Measurements from ENCODE around the gene TEKT3. TPM values are rescaled to one million over a fixed set of nuclear protein-coding genes. Genes with fewer than 3 reads are reported as not detected.

The TEKT3 gene
- total RNA-seq, 2 donors from 2014 or later, result 0.69 TPM; not detected in 1

DNA sequence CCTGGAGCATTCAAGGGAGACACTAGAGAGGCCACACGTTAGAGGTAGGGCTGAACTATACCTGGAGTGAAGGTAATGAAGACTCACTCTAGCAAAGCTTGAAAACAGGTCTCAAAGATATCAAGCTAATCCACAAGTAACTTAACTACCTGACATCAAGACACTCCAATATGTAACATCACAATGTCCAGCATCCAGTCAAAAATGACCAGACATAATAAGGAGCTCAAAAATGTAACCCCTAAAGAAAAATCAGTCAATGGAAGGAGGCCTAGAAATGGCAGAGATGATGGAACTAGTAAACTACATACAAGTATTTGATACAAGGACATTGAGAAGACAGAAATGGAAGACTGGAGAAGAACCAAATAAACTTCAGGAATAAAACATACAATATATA lies 6.0 kb downstream of the TEKT3 start:
- H3K27ac Mint-ChIP-seq, result no peak overlapping the region
- peaks cover 49% of the 10 kb centered on the region for H3K27me3 Mint-ChIP-seq
- no peaks in the 10 kb centered on the region for H3K4me1 Mint-ChIP-seq
- no peaks in the 10 kb centered on the region for H3K36me3 Mint-ChIP-seq (ENCODE audit: low read depth)
- peaks cover 11% of the 10 kb centered on the region for H3K9me3 Mint-ChIP-seq
- no peak overlapping the region for H3K4me3 Mint-ChIP-seq
- no peak for ATAC-seq (replicated peaks)

DNA sequence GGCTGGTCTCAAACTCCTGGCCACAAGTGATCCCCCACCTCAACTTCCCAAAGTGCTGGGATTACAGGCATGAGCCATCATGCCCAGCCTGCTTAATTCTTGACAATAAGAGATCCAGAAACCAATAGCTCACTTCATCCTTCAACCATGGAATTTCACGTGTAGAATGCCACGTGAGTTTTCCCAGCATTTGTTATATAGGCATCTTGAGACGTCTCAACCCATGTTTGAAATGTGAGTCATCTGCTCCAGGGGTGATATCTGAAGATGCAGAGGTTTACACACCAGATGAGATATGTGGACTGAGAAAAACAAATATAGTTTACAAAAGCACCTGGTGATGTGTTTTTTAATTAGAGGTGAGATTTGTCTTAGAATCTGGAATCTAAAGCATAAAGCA lies 7.1 kb downstream of the TEKT3 start:
- Mint-ChIP-seq H3K36me3 (ENCODE audit: low read depth) (no peaks in the 10 kb centered on the region), H3K27me3 (peaks cover 42% of the 10 kb centered on the region), H3K9me3 (peaks cover 11% of the 10 kb centered on the region), H3K4me1 (no peaks in the 10 kb centered on the region), H3K4me3 (no peak overlapping the region), H3K27ac (no peak overlapping the region)
- ATAC-seq (replicated peaks), result no peak

DNA sequence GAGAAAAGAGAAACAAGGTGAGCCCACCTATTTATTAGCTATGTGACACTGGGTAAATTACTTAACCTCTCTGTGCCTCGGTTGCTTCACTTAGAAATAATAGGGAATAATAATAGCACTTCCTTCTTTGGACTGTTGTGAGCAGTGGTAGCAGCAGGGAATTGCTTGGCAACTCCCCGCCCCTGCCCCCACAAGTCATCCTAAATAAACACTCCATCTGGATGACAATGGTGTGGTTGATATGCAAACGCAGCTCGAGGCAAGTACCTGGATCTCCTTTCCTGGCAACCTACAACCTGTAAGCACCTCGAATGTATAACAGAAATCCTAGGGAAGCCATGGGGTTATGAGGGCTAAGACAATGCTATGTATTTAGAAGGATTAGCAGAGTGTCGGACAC lies 9.1 kb downstream of the TEKT3 start:
- Mint-ChIP-seq H3K4me3 (no peak overlapping the region), H3K27ac (no peak overlapping the region), H3K9me3 (peaks cover 11% of the 10 kb centered on the region), H3K4me1 (no peaks in the 10 kb centered on the region), H3K27me3 (peaks cover 42% of the 10 kb centered on the region), H3K36me3 (ENCODE audit: low read depth) (no peaks in the 10 kb centered on the region)
- ATAC-seq (replicated peaks), result no peak

DNA sequence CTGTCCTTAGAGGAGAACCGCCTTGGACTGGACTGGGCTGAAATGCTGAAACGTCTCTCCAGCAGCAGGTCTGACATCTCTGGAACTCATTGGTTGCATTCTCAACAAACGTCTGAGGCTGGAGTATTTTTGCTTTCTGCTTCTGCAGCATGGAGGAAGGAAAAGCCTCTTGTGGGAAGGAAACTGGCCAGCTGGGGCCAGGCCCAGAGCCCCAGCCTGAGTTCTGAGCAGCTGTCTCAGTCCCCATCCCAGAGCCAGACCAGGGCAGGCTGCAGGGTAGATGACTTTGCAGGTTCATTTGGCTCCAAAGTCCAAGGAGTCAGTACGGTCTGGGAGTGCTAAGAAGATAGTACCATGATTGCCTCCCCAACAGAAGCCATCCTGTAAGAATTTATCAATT lies 18.3 kb downstream of the TEKT3 start:
- no peaks in the 10 kb centered on the region for H3K36me3 Mint-ChIP-seq (ENCODE audit: low read depth)
- peaks cover 4% of the 10 kb centered on the region for H3K9me3 Mint-ChIP-seq
- ATAC-seq (replicated peaks), result no peak
- peaks cover 27% of the 10 kb centered on the region for H3K27me3 Mint-ChIP-seq
- H3K4me3 Mint-ChIP-seq, result no peak overlapping the region
- H3K27ac Mint-ChIP-seq, result no peak overlapping the region
- no peaks in the 10 kb centered on the region for H3K4me1 Mint-ChIP-seq

DNA sequence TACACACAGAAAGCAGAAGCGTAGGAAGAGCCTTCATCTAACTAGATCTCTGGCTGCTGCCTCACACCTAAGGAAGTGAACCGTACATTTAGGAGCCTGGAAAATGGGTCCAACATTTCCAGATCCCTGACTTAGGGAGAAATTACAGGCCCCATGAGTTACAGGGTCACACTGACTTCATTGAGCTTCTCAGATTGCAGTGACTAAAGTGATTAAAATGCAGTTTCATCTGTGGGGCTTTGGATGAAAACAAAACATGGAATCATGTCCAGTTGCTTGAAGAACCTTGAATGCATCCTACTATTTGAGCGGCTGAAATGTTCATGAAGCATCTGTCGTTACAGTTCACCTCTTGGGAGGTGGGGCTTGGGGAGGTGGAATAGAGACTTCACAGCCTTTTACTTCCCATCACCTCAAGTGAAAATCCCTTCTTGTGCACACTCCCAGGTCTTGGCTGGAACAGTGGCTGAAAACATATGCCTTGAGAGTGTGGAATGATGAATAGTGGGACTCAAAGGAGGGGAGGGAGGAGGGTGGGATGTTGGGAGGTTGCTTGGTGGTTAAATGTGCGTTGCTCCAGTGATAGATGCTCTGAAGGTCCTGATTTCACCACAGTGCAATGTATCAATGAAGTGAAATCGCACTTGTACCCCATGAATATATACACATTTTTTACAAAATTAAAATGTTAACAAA lies 19.7 kb downstream of the TEKT3 start:
- Mint-ChIP-seq H3K9me3 (peaks cover 4% of the 10 kb centered on the region), H3K36me3 (ENCODE audit: low read depth) (no peaks in the 10 kb centered on the region), H3K4me3 (no peak overlapping the region), H3K27me3 (peaks cover 32% of the 10 kb centered on the region), H3K4me1 (no peaks in the 10 kb centered on the region), H3K27ac (no peak overlapping the region)
- ATAC-seq (replicated peaks), result no peak

DNA sequence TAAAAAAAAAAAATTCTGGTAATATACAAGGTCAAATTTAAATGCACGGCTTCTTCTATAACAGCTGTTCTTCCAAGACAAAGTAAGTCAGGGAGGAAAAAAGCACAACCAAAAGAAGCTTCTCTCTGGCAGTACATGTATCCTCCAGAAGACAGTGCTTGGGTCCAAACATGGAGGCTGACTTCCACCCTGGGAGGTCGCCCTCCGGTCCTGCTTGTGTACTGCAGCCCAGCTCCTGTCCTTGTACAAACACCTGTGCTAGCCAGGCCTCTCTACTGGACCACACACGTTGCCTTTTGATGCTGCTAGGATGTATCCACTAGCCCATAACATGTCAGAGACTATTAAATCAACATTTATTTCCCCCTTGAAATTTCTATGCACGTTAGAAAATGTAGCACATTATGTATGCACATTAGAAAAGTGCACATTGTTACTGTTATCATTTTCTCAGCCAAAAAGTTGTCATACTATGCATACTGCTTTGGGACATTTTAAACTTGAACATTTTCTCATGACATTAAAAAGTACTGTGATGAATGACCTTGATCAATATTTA lies 21.9 kb downstream of the TEKT3 start:
- ATAC-seq (replicated peaks), result no peak
- H3K27ac Mint-ChIP-seq, result no peak overlapping the region
- no peak overlapping the region for H3K4me3 Mint-ChIP-seq
- no peaks in the 10 kb centered on the region for H3K9me3 Mint-ChIP-seq
- no peaks in the 10 kb centered on the region for H3K36me3 Mint-ChIP-seq (ENCODE audit: low read depth)
- H3K27me3 Mint-ChIP-seq, result peaks cover 25% of the 10 kb centered on the region
- H3K4me1 Mint-ChIP-seq, result no peaks in the 10 kb centered on the region

DNA sequence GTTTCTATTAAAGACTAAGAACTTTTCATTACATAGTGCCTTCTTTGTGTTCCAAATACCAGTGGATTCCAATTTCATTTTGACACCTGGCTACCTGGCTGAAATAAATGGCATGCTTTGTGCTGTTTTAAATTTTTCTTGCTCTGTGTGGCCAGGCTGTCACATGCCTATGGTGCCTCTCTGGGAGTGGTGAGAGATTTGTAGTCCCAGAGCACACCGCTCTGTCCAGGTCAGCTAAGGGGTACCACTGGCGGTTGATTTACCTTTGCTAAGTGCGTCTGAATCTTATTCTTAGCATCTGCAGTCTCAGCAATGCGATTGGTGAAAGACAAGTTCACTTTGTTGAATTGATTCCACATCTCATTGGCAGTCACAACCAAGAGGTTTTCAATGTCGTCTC lies 29.4 kb downstream of the TEKT3 start:
- H3K9me3 Mint-ChIP-seq, result no peaks in the 10 kb centered on the region
- H3K27me3 Mint-ChIP-seq, result peaks cover 15% of the 10 kb centered on the region
- no peak overlapping the region for H3K4me3 Mint-ChIP-seq
- no peaks in the 10 kb centered on the region for H3K36me3 Mint-ChIP-seq (ENCODE audit: low read depth)
- H3K27ac Mint-ChIP-seq, result no peak overlapping the region
- no peak for ATAC-seq (replicated peaks)
- no peaks in the 10 kb centered on the region for H3K4me1 Mint-ChIP-seq

DNA sequence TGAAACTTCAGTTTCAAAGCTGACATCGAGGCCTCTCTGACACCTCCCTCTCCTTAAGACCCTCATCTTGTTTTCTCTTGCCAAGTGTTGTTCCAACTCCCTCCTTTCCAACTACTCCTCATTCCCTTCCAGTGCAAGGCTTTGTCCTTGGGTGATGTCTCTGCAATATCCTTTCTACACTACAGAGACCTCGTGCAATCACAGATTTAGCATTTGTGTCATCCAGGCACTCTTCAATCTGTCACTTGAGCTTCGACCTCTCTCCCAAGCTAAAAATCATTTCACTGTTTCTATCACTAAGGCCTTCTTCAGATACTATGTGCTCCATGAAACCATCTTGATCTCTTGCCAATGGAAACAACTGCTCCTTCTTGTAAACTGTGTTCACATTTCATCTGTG lies 31.6 kb downstream of the TEKT3 start:
- Mint-ChIP-seq H3K4me1 (no peaks in the 10 kb centered on the region), H3K27ac (no peak overlapping the region)

DNA sequence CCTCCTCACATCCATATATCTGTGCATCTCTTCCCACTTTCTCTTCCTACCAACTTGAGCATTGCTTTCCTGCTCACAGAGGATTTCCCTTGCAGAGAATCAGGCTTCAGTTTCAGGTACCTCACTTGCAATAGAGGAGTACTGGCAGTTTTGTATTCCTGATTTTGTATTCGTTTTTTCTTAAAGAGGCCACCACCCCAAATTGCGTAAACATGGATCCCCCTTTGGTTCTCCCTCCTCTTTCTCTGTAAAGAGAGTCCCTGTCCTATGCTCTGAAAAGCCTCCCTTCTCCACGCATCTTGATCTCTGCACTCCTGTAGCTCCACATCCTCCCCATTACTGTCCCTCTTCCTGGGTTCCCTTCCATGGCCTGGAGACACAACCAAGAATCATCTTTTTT lies 32.2 kb downstream of the TEKT3 start:
- no peak for ATAC-seq (replicated peaks)
- Mint-ChIP-seq H3K9me3 (no peaks in the 10 kb centered on the region), H3K27me3 (peaks cover 1% of the 10 kb centered on the region), H3K27ac (no peak overlapping the region), H3K4me3 (no peak overlapping the region), H3K36me3 (ENCODE audit: low read depth) (no peaks in the 10 kb centered on the region), H3K4me1 (no peaks in the 10 kb centered on the region)

More for the DNA sequence above, 31.6 kb downstream of the TEKT3 start:
- Mint-ChIP-seq H3K9me3 (no peaks in the 10 kb centered on the region), H3K36me3 (ENCODE audit: low read depth) (no peaks in the 10 kb centered on the region), H3K27me3 (peaks cover 3% of the 10 kb centered on the region), H3K4me3 (no peak overlapping the region)
- ATAC-seq (replicated peaks), result no peak

DNA sequence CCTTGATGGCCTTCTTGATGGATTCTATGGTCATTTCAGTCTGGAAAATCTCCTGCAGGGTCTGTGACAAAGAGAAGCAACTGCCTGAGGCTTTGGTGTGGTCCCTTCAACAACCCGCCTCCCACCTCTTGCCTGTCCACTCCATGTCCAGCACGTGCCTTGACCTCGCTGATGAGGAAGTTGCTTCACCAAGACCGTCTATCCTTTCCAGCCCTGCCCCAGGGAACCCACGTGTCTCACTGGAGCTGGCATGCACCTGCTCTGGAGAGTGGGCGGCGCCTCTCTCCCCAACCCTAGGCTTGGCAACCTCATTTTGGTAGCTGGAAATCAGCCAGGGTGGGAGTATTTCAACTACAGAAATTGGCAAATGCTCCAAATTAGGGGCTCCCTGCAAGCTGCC lies 32.6 kb downstream of the TEKT3 start:
- Mint-ChIP-seq H3K9me3 (no peaks in the 10 kb centered on the region), H3K4me3 (no peak overlapping the region), H3K27me3 (no peaks in the 10 kb centered on the region), H3K36me3 (ENCODE audit: low read depth) (no peaks in the 10 kb centered on the region), H3K27ac (no peak overlapping the region), H3K4me1 (no peaks in the 10 kb centered on the region)
- no peak for ATAC-seq (replicated peaks)

DNA sequence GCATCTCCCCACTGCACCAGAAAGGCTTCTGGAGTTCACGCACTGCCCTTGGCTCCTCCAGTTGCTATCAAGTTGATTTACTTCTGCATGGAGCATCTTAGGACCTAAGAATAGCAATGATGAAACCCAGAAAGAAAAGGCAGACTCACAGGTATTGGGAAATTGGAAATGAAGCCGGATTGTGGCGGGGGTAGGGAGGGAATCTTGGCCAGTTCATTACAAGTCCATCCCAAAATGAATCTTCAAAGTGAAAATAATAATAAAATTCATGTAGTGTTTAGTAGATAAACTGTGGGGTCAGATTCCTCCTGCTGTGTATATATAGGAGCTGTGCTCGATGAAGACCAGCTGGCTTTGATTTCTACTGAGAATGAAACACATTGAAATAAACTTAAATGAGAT lies 33.7 kb downstream of the TEKT3 start:
- Mint-ChIP-seq H3K9me3 (no peaks in the 10 kb centered on the region), H3K4me1 (no peaks in the 10 kb centered on the region), H3K36me3 (ENCODE audit: low read depth) (no peaks in the 10 kb centered on the region), H3K4me3 (no peak overlapping the region), H3K27ac (no peak overlapping the region), H3K27me3 (peaks cover under 1% of the 10 kb centered on the region)
- no peak for ATAC-seq (replicated peaks)

DNA sequence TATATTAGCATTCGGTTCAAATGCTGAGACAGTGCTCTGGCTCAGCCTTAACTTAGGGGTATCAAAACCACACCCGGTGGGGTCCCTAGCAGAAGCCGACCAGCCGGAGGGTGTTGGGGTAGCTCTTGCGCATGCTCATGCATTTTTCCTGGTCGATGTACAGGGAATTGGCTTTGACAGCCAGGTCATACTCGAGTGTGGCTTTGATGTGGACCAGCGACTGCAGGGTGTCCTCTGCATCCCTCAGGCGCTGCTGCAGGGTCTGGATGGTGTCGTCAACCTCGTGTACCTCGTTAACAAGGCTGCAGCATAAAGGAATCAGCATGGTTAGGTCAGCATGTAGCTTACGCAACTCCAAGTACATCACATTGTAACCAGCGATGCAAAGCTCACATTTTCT lies 37.5 kb downstream of the TEKT3 start:
- no peak overlapping the region for H3K27ac Mint-ChIP-seq
- H3K9me3 Mint-ChIP-seq, result no peaks in the 10 kb centered on the region
- H3K4me3 Mint-ChIP-seq, result no peak overlapping the region
- no peaks in the 10 kb centered on the region for H3K4me1 Mint-ChIP-seq
- peaks cover 9% of the 10 kb centered on the region for H3K27me3 Mint-ChIP-seq
- ATAC-seq (replicated peaks), result no peak
- H3K36me3 Mint-ChIP-seq (ENCODE audit: low read depth), result no peaks in the 10 kb centered on the region

DNA sequence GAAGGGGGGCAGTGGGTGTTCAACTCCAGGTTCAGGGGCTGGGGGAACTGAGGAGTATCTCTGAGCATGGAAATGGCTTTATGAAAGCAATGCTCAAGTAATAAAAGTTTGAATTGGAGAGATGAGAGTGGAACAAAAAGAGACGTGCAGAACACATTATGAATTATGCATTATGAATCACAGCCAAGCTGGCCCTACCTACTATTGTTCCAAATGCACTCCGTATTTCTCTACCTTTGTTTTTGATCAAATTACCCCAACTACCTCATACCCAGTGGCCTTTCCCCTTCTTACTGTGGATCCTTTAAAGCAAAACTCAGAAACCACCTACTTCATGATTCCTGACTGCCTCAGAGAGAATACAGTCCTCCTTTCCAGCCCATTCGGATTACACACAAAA lies 38.1 kb downstream of the TEKT3 start:
- Mint-ChIP-seq H3K27ac (no peak overlapping the region), H3K27me3 (peaks cover 9% of the 10 kb centered on the region), H3K36me3 (ENCODE audit: low read depth) (no peaks in the 10 kb centered on the region), H3K9me3 (no peaks in the 10 kb centered on the region), H3K4me3 (no peak overlapping the region), H3K4me1 (no peaks in the 10 kb centered on the region)
- ATAC-seq (replicated peaks), result no peak

DNA sequence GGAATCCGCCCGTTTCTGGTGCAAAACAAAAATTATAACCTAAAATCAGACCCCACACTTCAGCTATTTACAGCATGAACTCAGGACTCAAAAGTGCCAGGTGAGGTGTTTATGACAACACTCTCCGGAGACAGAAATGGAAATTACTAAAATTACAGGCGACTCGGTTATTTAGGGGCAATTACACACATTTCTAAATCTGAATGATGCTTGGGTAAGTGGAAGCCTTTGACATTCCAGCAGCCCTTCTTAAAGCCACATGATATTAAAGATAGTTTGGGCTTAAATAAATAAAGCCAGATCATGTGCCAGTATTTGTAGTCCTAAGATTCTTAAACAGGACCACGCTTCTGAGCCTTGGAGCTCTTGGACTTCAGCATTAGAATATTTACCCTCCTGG lies 39.6 kb downstream of the TEKT3 start:
- peaks cover 9% of the 10 kb centered on the region for H3K27me3 Mint-ChIP-seq
- no peaks in the 10 kb centered on the region for H3K36me3 Mint-ChIP-seq (ENCODE audit: low read depth)
- no peak for ATAC-seq (replicated peaks)
- no peaks in the 10 kb centered on the region for H3K9me3 Mint-ChIP-seq
- H3K4me1 Mint-ChIP-seq, result no peaks in the 10 kb centered on the region
- H3K27ac Mint-ChIP-seq, result no peak overlapping the region
- H3K4me3 Mint-ChIP-seq, result no peak overlapping the region

DNA sequence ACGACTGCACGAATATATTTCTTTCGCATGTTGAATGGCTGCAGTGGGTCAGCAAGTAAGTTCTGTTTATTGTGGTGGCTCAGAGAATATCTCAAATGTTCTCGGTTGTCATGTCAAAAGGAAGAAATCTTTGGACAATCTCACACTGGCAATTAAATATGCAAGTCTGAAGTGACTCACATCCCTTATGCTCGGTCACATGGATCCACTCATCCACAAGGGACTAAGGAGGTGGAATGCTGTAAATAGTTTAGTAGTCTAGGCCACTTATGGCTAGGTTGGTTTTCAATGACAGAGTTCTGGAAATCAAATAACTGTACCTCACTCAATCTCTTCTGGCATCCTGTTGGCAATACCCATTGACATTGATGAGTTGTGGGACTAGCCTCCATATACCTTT lies 43.2 kb downstream of the TEKT3 start:
- no peaks in the 10 kb centered on the region for H3K4me1 Mint-ChIP-seq
- no peak overlapping the region for H3K4me3 Mint-ChIP-seq
- H3K9me3 Mint-ChIP-seq, result no peaks in the 10 kb centered on the region
- H3K27me3 Mint-ChIP-seq, result peaks cover 15% of the 10 kb centered on the region
- ATAC-seq (replicated peaks), result no peak
- no peaks in the 10 kb centered on the region for H3K36me3 Mint-ChIP-seq (ENCODE audit: low read depth)
- H3K27ac Mint-ChIP-seq, result no peak overlapping the region

DNA sequence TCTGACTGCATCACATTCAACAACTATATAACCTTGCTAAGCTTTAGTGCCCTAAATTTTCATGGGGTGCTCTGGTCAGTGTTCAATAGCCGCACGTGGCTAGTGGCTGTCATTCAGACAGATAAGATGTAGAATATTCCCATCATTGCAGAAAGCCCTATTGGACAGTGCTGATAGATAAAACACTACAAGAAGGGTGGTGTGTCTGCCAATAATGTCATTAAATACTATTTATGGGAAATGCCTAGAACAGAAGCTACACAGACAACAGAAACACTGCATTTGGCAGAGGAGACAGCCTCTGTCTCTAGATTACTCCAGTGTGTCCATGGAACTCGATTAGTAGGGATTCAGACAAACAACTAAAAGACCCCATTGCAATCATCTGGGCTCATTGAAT lies 47.8 kb downstream of the TEKT3 start:
- Mint-ChIP-seq H3K36me3 (ENCODE audit: low read depth) (no peaks in the 10 kb centered on the region), H3K4me3 (no peak overlapping the region), H3K27me3 (peaks cover 25% of the 10 kb centered on the region), H3K27ac (no peak overlapping the region), H3K9me3 (no peaks in the 10 kb centered on the region), H3K4me1 (no peaks in the 10 kb centered on the region)
- ATAC-seq (replicated peaks), result no peak
